GM20431 (cell line): ENCODE measurements around the gene ZFP92.

ENCODE experiments used
- in situ Hi-C: fragments of 300-500 bp; cut with MseI, MboI; formaldehyde crosslinking; loops from one replicate; pipeline ENCODE4 v1.15.0; 2020; ENCODE audit warnings: low sequenced_read_pairs; ENCODE audit not compliant: unreplicated experiment

The ZFP92 gene

GRCh38 chrX:153433781-153434285, 22.6 kb downstream of the ZFP92 start:
- in situ Hi-C loops, result no loop called here

- in situ Hi-C loops, result no loop called here
Observed at GRCh38 chrX:153434801-153435200, 23.5 kb downstream of the ZFP92 start.

GRCh38 chrX:153435845-153436244, 24.6 kb downstream of the ZFP92 start:
- in situ Hi-C loops, result no loop called here

GRCh38 chrX:153438532-153438931, 27.3 kb downstream of the ZFP92 start:
- in situ Hi-C loops, result no loop called here

- in situ Hi-C loops, result no loop called here
Observed at GRCh38 chrX:153439977-153440376, 28.7 kb downstream of the ZFP92 start.

- in situ Hi-C loops, result no loop called here
Observed at GRCh38 chrX:153440556-153441135, 29.4 kb downstream of the ZFP92 start.

- in situ Hi-C loops, result no loop called here
Observed at GRCh38 chrX:153441296-153441695, 30.0 kb downstream of the ZFP92 start.

- in situ Hi-C loops, result no loop called here
Observed at GRCh38 chrX:153441981-153442380, 30.7 kb downstream of the ZFP92 start.

- in situ Hi-C loops, result no loop called here
Observed at GRCh38 chrX:153442463-153442862, 31.2 kb downstream of the ZFP92 start.

GRCh38 chrX:153443476-153444332, 32.4 kb downstream of the ZFP92 start:
- in situ Hi-C loops, result no loop called here

- in situ Hi-C loops, result no loop called here
Observed at GRCh38 chrX:153444333-153445011, 33.2 kb downstream of the ZFP92 start.

- in situ Hi-C loops, result no loop called here
Observed at GRCh38 chrX:153445106-153445855, 34.0 kb downstream of the ZFP92 start.

GRCh38 chrX:153445856-153446635, 34.8 kb downstream of the ZFP92 start, which contains the start of gene TREX2:
Gene TREX2 (minus strand): TSS chrX:153446056. CDS start chrX:153445430, 626 bp downstream.
- in situ Hi-C loops, result no loop called here

- in situ Hi-C loops, result no loop called here
Observed at GRCh38 chrX:153446636-153446936, 35.3 kb downstream of the ZFP92 start.

GRCh38 chrX:153446950-153447580, 35.8 kb downstream of the ZFP92 start:
- in situ Hi-C loops, result no loop called here

- in situ Hi-C loops, result no loop called here
Observed at GRCh38 chrX:153447581-153447960, 36.3 kb downstream of the ZFP92 start.

- in situ Hi-C loops, result no loop called here
Observed at GRCh38 chrX:153448556-153449367, 37.5 kb downstream of the ZFP92 start.

GRCh38 chrX:153449368-153450113, 38.3 kb downstream of the ZFP92 start:
- in situ Hi-C loops, result no loop called here
